ENCODE results near the gene ACOT4. TPM values are rescaled to one million over a fixed set of nuclear protein-coding genes. Genes with fewer than 3 reads are reported as not detected.

The ACOT4 gene, protein sequence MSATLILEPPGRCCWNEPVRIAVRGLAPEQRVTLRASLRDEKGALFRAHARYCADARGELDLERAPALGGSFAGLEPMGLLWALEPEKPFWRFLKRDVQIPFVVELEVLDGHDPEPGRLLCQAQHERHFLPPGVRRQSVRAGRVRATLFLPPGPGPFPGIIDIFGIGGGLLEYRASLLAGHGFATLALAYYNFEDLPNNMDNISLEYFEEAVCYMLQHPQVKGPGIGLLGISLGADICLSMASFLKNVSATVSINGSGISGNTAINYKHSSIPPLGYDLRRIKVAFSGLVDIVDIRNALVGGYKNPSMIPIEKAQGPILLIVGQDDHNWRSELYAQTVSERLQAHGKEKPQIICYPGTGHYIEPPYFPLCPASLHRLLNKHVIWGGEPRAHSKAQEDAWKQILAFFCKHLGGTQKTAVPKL
- total RNA-seq = 0.76 and 0.98 TPM in 2 replicates

DNA sequence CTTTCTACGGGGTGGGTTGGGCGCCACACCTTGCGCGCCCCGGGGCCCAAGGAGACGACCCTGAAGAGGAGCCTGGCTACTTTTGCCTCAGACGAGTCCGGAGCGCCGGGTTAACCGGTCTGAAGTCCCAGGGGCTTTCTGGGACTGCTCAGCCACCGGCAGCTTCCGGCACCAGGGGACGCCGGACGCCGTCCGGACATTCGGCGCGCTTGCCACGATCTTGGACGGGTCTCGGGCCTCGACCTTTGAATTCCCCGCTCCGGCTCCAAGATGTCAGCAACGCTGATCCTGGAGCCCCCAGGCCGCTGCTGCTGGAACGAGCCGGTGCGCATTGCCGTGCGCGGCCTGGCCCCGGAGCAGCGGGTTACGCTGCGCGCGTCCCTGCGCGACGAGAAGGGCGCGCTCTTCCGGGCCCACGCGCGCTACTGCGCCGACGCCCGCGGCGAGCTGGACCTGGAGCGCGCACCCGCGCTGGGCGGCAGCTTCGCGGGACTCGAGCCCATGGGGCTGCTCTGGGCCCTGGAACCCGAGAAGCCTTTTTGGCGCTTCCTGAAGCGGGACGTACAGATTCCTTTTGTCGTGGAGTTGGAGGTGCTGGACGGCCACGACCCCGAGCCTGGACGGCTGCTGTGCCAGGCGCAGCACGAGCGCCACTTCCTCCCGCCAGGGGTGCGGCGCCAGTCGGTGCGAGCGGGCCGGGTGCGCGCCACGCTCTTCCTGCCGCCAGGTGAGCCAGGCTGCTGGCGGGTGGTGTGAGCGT lies at the start of gene ACOT4:
Gene ACOT4 (plus strand): TSS at position 184 of the 760 bp plus-strand sequence. CDS start 87 bp downstream, at position 271.

DNA sequence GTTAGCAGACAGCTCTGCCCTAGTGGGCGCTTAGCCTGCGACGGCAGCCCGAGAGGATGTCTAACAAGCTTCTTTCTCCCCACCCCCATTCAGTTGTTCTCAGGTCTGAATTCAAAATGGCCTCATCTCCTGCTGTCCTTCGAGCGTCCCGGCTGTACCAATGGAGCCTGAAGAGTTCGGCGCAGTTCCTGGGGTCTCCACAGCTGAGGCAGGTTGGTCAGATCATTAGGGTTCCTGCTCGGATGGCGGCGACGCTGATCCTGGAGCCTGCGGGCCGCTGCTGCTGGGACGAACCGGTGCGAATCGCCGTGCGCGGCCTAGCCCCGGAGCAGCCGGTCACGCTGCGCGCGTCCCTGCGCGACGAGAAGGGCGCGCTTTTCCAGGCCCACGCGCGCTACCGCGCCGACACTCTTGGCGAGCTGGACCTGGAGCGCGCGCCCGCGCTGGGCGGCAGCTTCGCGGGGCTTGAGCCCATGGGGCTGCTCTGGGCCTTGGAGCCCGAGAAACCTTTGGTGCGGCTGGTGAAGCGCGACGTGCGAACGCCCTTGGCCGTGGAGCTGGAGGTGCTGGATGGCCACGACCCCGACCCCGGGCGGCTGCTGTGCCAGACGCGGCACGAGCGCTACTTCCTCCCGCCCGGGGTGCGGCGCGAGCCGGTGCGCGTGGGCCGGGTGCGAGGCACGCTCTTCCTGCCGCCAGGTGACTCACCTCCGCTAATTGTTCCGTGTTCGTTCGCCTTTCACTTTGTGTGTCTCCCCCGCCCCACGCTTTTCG lies 22.3 kb upstream of the ACOT4 start, which contains the start of gene ACOT2:
Gene ACOT2 (plus strand): TSS at position 29 of the 774 bp plus-strand sequence. CDS start 28 bp downstream, at position 57.

DNA sequence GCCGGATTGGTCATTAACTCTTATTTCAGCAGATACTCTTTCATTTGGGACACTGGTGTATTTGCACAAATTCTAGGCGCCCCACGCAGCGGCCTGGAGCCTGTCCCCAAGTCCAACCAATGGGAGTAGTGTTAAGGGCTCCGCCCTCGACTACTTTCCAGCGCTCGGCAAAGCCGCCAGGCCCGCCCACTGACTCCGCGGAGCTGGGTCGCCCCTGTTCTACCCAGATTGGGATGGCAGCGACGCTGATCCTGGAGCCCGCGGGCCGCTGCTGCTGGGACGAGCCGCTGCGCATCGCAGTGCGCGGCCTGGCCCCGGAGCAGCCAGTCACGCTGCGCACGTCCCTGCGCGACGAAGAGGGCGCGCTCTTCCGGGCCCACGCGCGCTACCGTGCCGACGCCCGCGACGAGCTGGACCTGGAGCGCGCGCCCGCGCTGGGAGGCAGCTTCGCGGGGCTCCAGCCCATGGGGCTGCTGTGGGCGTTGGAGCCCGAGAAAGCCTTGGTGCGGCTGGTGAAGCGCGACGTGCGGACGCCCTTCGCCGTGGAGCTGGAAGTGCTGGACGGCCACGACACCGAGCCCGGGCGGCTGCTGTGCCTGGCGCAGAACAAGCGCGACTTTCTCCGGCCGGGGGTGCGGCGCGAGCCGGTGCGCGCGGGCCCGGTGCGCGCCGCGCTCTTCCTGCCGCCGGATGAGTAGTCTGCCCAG lies 20.8 kb downstream of the ACOT4 start, which contains the start of gene ACOT6:
Gene ACOT6 (plus strand): TSS at position 179 of the 707 bp plus-strand sequence. CDS start 55 bp downstream, at position 234.

DNA sequence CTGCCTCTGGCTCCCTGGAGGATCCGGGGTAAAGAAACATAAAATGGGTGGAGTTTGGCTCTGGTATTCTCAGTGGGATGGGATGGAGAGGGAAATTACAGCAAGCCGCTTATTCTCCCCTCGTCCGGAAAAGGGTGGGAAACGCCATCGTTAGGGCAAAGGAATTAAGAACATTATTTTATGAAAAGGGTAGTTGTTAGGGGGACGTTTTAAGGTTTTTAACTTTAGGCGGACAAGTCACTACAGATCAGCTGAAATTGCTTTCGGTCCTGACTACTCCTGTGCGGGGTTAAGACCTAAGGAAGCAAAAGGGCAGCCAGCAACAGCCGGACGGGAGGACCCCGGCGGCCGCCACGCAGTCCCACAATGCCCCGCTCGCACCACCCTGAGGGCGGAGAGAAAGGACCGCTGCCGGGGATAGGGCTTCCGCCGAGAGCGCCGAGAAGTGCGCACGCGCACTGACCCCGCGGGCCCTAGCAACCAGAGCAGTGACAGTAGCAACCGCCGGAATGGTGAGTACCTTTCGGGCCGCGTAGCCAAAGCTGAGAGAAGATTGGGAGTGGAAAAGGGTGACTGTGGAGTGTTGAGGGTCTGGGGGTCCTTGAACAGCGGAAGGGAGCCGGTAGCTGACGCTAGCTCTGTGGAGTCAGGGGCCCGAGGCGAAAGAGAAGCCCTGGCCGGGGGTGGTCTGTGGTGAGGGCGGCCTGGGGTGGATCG lies 53.0 kb downstream of the ACOT4 start, which contains the start of gene DNAL1:
Gene DNAL1 (plus strand): TSS at position 456 of the 717 bp plus-strand sequence. CDS start 54 bp downstream, at position 510.

Other genes starting within 250 kb of the ACOT4 start
- gene NUMB, start 133.3 kb upstream of the ACOT4 start, total RNA-seq = 32.2 and 41.2 TPM in 2 replicates
- 11.3 and 15.8 TPM in 2 replicates for gene RIOX1, start 100.9 kb upstream of the ACOT4 start, total RNA-seq
- 3.5 and 6.0 TPM in 2 replicates for gene ACOT1, start 54.7 kb upstream of the ACOT4 start, total RNA-seq
- under 0.01 and 0.30 TPM in 2 replicates for gene HEATR4, start 32.9 kb upstream of the ACOT4 start, total RNA-seq
- 27.2 and 29.3 TPM in 2 replicates for gene ACOT2, start 22.7 kb upstream of the ACOT4 start, total RNA-seq
- gene ACOT6, start 20.6 kb downstream of the ACOT4 start, total RNA-seq = not detected in 2 replicates
- gene DNAL1, start 53.1 kb downstream of the ACOT4 start, total RNA-seq = 8.4 and 11.0 TPM in 2 replicates
- gene PNMA1, start 122.5 kb downstream of the ACOT4 start, total RNA-seq = 38.7 and 45.0 TPM in 2 replicates